ENCODE data around the gene CORO2A. TPM values are rescaled to one million over a fixed set of nuclear protein-coding genes. Genes with fewer than 3 reads are reported as not detected.

CORO2A gene
- total RNA-seq, 2 experiments from 2014 or later: 6.8 to 8.5 TPM

DNA sequence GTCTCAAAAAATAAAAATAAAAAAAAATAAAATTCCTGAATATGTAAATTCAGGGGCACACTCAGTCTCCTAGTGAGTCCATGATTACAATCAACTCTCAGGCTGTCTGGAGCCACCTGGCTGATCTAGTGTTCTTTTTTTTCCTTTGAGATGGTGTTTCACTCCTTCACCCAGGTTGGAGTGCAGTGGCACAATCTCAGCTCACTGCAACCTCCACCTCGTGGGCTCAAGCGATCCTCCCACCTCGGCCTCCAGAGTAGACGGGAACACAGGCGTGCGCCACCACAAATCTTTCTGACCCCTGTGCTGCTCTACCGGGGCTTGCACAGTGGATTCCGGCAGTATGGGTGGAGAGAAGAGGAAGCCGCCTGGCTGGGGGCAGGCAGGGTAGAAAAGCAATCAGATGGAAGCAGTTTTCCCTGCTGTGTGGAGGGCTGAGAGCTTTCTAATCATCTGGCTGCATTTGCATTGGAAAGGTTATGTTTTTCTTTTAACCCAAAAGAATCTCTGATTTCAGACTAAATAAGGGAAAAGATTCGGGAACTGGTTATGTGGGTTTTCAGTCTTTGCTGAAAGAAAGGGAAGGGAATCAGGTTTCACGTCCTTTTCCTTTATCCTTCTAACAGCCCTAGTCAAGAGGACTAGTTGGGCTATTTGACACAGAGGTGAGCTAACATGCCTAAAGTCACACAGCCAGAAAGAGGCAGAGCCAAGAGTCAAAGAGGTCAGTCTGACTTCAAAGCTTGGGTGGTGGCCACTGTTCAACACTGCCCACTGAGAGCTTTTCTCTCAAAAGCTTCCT is 26.3 kb upstream of the CORO2A start:
- no peak overlapping the region for H3K4me3 Mint-ChIP-seq
- no peak overlapping the region for H3K27ac Mint-ChIP-seq
- no peak for DNase-seq
- Histone ChIP-seq H3K9me3 (ENCODE audit: control insufficient read depth in 1 of 2, insufficient read depth in 1 of 2, low read length in 2 of 2) (no peaks in the 10 kb centered on the region), H3K4me3 (ENCODE audit: low read length) (no peak overlapping the region), H3K27ac (ENCODE audit: low read depth in 1 of 2, low read length in 2 of 2) (no peak overlapping the region), H3K36me3 (ENCODE audit: insufficient read depth, low read length) (peaks cover 31% of the 10 kb centered on the region), H3K4me1 (ENCODE audit: insufficient read depth, low read length) (no peaks in the 10 kb centered on the region), H3K27me3 (ENCODE audit: control insufficient read depth in 1 of 2, insufficient read depth in 2 of 2, low read length in 2 of 2) (no peaks in the 10 kb centered on the region)
- no peaks in the 10 kb centered on the region for H3K27me3 Mint-ChIP-seq
- intact Hi-C loops (cut with DNase I, micrococcal nuclease): no loop called here
- H3K9me3 Mint-ChIP-seq: no peaks in the 10 kb centered on the region
- no peaks in the 10 kb centered on the region for H3K4me1 Mint-ChIP-seq (ENCODE audit: low read depth)
- no peak for ATAC-seq (ENCODE audit: poor library complexity)
- ChIA-PET POLR2A (interaction anchor here (0.7 kb wide), 1 partner anchor 120 kb away, joined by 3 read pairs; no protein-coding TSS in a partner anchor), CTCF (no interaction called here)
- H3K36me3 Mint-ChIP-seq (ENCODE audit: low read depth): peaks cover 57% of the 10 kb centered on the region
- TF ChIP-seq, protein P1, sequence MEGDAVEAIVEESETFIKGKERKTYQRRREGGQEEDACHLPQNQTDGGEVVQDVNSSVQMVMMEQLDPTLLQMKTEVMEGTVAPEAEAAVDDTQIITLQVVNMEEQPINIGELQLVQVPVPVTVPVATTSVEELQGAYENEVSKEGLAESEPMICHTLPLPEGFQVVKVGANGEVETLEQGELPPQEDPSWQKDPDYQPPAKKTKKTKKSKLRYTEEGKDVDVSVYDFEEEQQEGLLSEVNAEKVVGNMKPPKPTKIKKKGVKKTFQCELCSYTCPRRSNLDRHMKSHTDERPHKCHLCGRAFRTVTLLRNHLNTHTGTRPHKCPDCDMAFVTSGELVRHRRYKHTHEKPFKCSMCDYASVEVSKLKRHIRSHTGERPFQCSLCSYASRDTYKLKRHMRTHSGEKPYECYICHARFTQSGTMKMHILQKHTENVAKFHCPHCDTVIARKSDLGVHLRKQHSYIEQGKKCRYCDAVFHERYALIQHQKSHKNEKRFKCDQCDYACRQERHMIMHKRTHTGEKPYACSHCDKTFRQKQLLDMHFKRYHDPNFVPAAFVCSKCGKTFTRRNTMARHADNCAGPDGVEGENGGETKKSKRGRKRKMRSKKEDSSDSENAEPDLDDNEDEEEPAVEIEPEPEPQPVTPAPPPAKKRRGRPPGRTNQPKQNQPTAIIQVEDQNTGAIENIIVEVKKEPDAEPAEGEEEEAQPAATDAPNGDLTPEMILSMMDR (IDR thresholded peaks at IDR 0.05): no peak

DNA sequence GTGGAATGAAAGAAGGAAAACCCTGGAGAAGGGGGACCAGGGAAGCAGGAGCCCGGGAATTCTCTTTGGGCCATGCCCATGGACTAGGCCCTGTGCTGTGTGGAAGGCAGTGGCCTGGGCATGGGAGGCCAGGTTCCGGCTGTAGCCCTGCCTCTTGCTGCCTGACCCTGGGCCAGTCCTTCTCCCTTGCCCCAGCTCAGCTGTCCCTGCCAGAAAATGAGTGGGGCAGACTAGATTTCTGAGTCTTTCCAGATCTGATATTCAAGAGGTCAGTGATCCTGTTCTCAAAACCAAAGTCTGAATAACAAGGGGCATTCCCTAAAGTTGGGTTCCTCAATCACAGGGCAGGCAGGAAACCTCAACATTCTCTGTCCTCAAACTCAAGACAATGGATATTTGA is 24.8 kb upstream of the CORO2A start:
- no peaks in the 10 kb centered on the region for H3K4me1 Mint-ChIP-seq (ENCODE audit: low read depth)
- no peaks in the 10 kb centered on the region for H3K9me3 ChIP-seq (ENCODE audit: control insufficient read depth in 1 of 2, insufficient read depth in 1 of 2, low read length in 2 of 2)
- no peak overlapping the region for H3K4me3 ChIP-seq (ENCODE audit: low read length)
- no peaks in the 10 kb centered on the region for H3K4me1 ChIP-seq (ENCODE audit: insufficient read depth, low read length)
- no peak for ATAC-seq (ENCODE audit: poor library complexity)
- peaks cover 64% of the 10 kb centered on the region for H3K36me3 Mint-ChIP-seq (ENCODE audit: low read depth)
- ChIA-PET POLR2A (no interaction called here), CTCF (no interaction called here)
- H3K9me3 Mint-ChIP-seq: no peaks in the 10 kb centered on the region
- DNase-seq: no peak
- no peak overlapping the region for H3K4me3 Mint-ChIP-seq
- no peak overlapping the region for H3K27ac ChIP-seq (ENCODE audit: low read depth in 1 of 2, low read length in 2 of 2)
- H3K27me3 Mint-ChIP-seq: no peaks in the 10 kb centered on the region
- H3K27ac Mint-ChIP-seq: no peak overlapping the region
- TF ChIP-seq, protein P1 (IDR thresholded peaks at IDR 0.05): no peak
- H3K36me3 ChIP-seq (ENCODE audit: insufficient read depth, low read length): peaks cover 42% of the 10 kb centered on the region
- intact Hi-C loops (cut with DNase I, micrococcal nuclease): no loop called here
- no peaks in the 10 kb centered on the region for H3K27me3 ChIP-seq (ENCODE audit: control insufficient read depth in 1 of 2, insufficient read depth in 2 of 2, low read length in 2 of 2)

DNA sequence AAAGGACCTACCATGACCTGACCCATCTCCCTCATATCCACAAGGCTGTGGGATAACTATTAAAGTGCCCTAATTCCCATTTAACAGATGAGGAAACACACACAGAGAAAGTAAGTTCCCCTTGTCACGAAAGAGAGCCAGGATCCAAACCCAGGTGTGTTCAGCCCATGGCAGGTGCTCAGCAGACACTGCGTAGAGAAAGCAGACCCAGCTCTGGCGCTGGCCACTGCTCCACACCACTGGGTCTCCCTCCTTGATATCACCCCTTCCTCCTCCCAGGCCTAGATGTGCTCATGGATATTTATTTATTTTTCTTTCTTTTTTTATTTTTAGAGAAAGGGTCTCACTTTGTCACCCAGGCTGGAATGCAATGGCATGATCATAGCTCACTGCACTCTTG is 24.0 kb upstream of the CORO2A start:
- H3K4me1 ChIP-seq (ENCODE audit: insufficient read depth, low read length): no peaks in the 10 kb centered on the region
- ChIA-PET POLR2A (no interaction called here), CTCF (no interaction called here)
- peaks cover 64% of the 10 kb centered on the region for H3K36me3 Mint-ChIP-seq (ENCODE audit: low read depth)
- peaks cover 43% of the 10 kb centered on the region for H3K36me3 ChIP-seq (ENCODE audit: insufficient read depth, low read length)
- no peak overlapping the region for H3K4me3 Mint-ChIP-seq
- DNase-seq (no peak), ATAC-seq (ENCODE audit: poor library complexity) (no peak)
- intact Hi-C loops (cut with DNase I, micrococcal nuclease): no loop called here
- H3K27me3 ChIP-seq (ENCODE audit: control insufficient read depth in 1 of 2, insufficient read depth in 2 of 2, low read length in 2 of 2): no peaks in the 10 kb centered on the region
- no peak overlapping the region for H3K27ac ChIP-seq (ENCODE audit: low read depth in 1 of 2, low read length in 2 of 2)
- no peak overlapping the region for H3K27ac Mint-ChIP-seq
- H3K4me3 ChIP-seq (ENCODE audit: low read length): no peak overlapping the region
- H3K9me3 ChIP-seq (ENCODE audit: control insufficient read depth in 1 of 2, insufficient read depth in 1 of 2, low read length in 2 of 2): no peaks in the 10 kb centered on the region
- no peaks in the 10 kb centered on the region for H3K27me3 Mint-ChIP-seq
- no peaks in the 10 kb centered on the region for H3K9me3 Mint-ChIP-seq
- TF ChIP-seq, protein P1 (IDR thresholded peaks at IDR 0.05): no peak
- no peaks in the 10 kb centered on the region for H3K4me1 Mint-ChIP-seq (ENCODE audit: low read depth)
